Neutrophil (primary cell): ENCODE results near the gene MESP1.

ENCODE experiments used
- H3K27ac ChIP-seq: fragments of 200-600 bp; sonication (generic); 2 replicates; pipeline ENCODE4 v1.5.1; 2016; ENCODE audit warnings: mild to moderate bottlenecking, moderate library complexity
- H3K27me3 ChIP-seq: fragments of 200-600 bp; sonication (generic); 2 replicates; pipeline ENCODE4 v1.6.0; 2016; ENCODE audit warnings: mild to moderate bottlenecking
- H3K36me3 ChIP-seq: fragments of 200-600 bp; sonication (generic); 2 replicates; pipeline ENCODE4 v1.5.1; 2017
- H3K4me1 ChIP-seq, 2 experiments: fragments of 200-600 bp in 1 of 2; sonication (generic) in 1 of 2; 1 replicate in 1 of 2; 2 replicates in 1 of 2; pipeline versions ENCODE4 v1.5.1 to v1.6.1; 2013 to 2016; ENCODE audit warnings: low read depth in 1 of 2, low read length in 1 of 2, mild to moderate bottlenecking in 1 of 2, moderate library complexity in 1 of 2; ENCODE audit not compliant: control insufficient read depth in 1 of 2, insufficient read depth in 1 of 2
- H3K4me3 ChIP-seq, 2 experiments: fragments of 200-600 bp in 1 of 2; sonication (generic) in 1 of 2; 1 replicate in 1 of 2; 2 replicates in 1 of 2; pipeline ENCODE4 v1.5.1; 2013 to 2016; ENCODE audit warnings: low read depth in 1 of 2, low read length in 1 of 2, mild to moderate bottlenecking in 1 of 2, moderate library complexity in 1 of 2
- H3K9me3 ChIP-seq: fragments of 200-600 bp; sonication (generic); 2 replicates; pipeline ENCODE4 v1.5.1; 2016
- CTCF ChIP-seq: fragments of 200-600 bp; sonication (generic); IDR thresholded peaks from 2 replicates; pipeline ENCODE4 v1.5.1; 2016; ENCODE audit warnings: antibody characterized with exemption

MESP1 gene

DNA sequence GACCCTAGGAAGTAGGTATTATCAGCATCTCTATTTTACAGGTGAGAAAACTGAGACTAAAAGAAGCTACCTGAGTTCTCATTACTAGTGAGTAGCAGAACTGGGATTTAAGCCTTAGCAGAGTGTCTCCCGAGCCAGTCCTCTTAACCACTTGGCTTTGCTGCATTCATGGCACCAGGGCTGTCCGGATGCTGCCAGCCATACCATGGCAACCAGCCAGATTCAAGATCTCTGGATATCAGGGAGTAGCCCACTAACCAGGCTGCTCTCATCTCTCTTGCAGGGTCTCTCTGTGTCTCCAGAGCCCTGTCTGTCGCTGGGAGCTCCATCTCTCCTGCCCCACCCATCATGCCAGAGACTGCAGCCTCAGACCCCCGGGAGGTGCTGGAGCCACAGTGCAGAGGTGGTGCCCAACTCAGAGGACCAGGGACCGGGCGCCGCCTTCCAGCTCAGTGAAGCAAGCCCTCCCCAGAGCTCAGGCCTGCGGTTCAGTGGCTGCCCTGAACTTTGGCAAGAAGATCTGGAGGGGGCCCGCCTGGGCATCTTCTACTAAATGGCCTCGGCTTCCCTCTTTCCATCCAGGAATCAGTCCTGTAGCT, 26.8 kb upstream of the MESP1 start:
- Histone ChIP-seq H3K4me1 (peaks cover 29 to 31% of the 10 kb centered on the region in 2 experiments), H3K4me3 (no peak overlapping the region), H3K9me3 (no peaks in the 10 kb centered on the region), H3K27ac (no peak overlapping the region), H3K36me3 (no peaks in the 10 kb centered on the region), H3K27me3 (peaks cover 24% of the 10 kb centered on the region)
- no peak for TF ChIP-seq CTCF

- Histone ChIP-seq H3K9me3 (no peaks in the 10 kb centered on the region), H3K27ac (no peak overlapping the region), H3K27me3 (peaks cover 24% of the 10 kb centered on the region), H3K36me3 (no peaks in the 10 kb centered on the region), H3K4me3 (peak overlapping the region; percentile 40 to 74), H3K4me1 (peaks cover 29 to 31% of the 10 kb centered on the region in 2 experiments)
- no peak for TF ChIP-seq CTCF
Observed at GRCh38 chr15:89777073-89777751, 26.2 kb upstream of the MESP1 start.

DNA sequence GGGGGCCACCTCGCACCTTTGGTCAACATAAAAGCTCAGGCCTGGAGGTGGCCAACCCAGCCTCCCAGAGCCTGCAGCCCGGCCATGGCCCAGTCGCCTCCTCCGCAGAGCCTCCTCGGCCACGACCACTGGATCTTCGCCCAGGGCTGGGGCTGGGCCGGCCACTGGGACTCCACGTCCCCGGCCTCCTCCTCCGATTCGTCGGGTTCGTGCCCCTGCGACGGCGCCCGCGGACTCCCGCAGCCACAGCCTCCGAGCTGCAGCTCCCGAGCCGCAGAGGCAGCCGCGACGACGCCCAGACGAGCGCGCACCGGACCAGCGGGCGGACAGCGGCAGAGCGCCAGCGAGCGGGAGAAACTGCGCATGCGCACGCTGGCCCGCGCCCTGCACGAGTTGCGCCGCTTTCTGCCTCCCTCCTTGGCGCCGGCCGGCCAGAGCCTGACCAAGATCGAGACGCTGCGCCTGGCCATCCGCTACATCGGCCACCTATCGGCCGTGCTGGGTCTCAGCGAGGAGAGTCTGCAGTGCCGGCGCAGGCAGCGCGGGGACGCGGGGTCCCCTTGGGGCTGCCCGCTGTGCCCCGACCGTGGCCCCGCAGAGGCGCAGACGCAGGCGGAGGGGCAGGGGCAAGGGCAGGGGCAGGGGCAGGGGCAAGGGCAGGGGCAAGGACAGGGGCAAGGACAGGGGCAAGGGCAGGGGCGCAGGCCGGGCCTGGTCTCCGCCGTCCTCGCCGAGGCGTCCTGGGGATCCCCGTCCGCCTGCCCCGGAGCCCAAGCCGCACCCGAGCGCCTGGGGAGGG, 25.4 kb upstream of the MESP1 start, which contains the start of gene MESP2:
MESP2 (plus strand) TSS at position 59 of the 799 bp plus-strand sequence; CDS start at position 85, 26 bp downstream.
- Histone ChIP-seq H3K4me3 (peak within 1 kb of the TSS; percentile 40 to 74), H3K9me3 (no peaks in the 10 kb centered on the region), H3K27me3 (peaks cover 24% of the 10 kb centered on the region), H3K27ac (peak within 1 kb of the TSS; percentile 29), H3K36me3 (no peaks in the 10 kb centered on the region), H3K4me1 (peaks cover 23 to 29% of the 10 kb centered on the region in 2 experiments)
- peak; percentile 50 for TF ChIP-seq CTCF

DNA sequence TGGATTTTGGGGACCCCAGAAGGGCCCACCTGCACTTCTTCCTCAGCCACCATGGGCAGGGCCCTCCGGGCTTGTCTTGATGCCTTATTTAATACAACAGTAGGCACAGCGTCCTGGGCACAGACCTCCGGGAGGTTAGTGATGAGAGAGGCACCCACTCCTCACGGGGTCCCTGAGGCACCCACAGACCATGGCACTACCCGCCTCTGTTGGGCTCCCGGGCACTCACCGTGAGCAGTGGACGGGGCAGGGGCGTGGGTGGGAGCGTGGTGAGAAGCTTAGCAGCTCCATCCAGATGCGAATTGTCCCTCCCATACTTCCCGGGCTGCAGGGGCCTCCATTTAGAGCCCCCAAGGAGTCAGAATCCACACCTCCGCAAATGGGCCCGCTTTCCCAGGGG, 24.8 kb upstream of the MESP1 start:
- no peaks in the 10 kb centered on the region for H3K36me3 ChIP-seq
- H3K27ac ChIP-seq = no peak overlapping the region
- H3K4me3 ChIP-seq = peak overlapping the region; percentile 40 to 74
- peaks cover 24% of the 10 kb centered on the region for H3K27me3 ChIP-seq
- no peaks in the 10 kb centered on the region for H3K9me3 ChIP-seq
- peaks cover 17 to 23% of the 10 kb centered on the region in 2 experiments for H3K4me1 ChIP-seq
- no peak for TF ChIP-seq CTCF

DNA sequence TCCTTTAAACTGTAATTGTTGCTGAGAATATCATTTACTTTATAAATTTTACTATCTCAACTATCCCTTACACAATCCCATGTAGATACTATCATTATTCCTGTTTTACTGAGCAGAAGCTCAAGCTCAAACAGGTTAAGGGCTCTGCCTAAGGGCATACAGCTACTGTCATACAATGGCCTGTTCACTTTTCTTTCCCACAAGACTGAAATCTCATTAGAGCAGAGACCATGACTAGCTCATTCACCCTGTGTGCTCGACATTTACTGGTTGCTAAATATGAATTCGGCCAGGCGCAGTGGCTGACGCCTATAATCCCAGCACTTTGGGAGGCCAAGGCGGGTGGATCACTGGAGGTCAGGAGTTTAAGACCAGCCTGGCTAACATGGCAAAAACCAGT, 23.4 kb upstream of the MESP1 start:
- no peak overlapping the region for H3K4me3 ChIP-seq
- peaks cover 12 to 18% of the 10 kb centered on the region in 2 experiments for H3K4me1 ChIP-seq
- no peak overlapping the region for H3K27ac ChIP-seq
- H3K27me3 ChIP-seq = peaks cover 24% of the 10 kb centered on the region
- no peaks in the 10 kb centered on the region for H3K9me3 ChIP-seq
- no peak for TF ChIP-seq CTCF
- no peaks in the 10 kb centered on the region for H3K36me3 ChIP-seq
